Endometrial microvascular endothelial cells (primary cell): ENCODE measurements around the gene SLC1A2. TPM values are rescaled to one million over a fixed set of nuclear protein-coding genes. Genes with fewer than 3 reads are reported as not detected.

Experiments
- in situ Hi-C: cut with HindIII; loops from 2 replicates; pipeline ENCODE4 v1.10.0; 2017; ENCODE audit warnings: low sequenced_read_pairs, low pct_unique_long_range_greater_than_20kb; ENCODE audit errors: inconsistent ontology term
- total RNA-seq: library from RNA; depleted of rRNA; stranded (reverse); fragments of >200 nt; gene quantifications from one replicate; pipeline ENCODE4 v1.2.3, GENCODE V29; 2015; ENCODE audit errors: inconsistent ontology term

Gene SLC1A2
- total RNA-seq, 1 donor from 2014 or later, result not detected

- in situ Hi-C loops, result no loop called here
Measured at GRCh38 chr11:35387111-35387982, 32.0 kb downstream of the SLC1A2 start.

- in situ Hi-C loops, result no loop called here
Measured at GRCh38 chr11:35383953-35384352, 35.4 kb downstream of the SLC1A2 start.

GRCh38 chr11:35381709-35382322 is 37.5 kb downstream of the SLC1A2 start:
- in situ Hi-C loops, result no loop called here

- in situ Hi-C loops, result no loop called here
Measured at GRCh38 chr11:35380603-35381002, 38.8 kb downstream of the SLC1A2 start.

- in situ Hi-C loops, result no loop called here
Measured at GRCh38 chr11:35377262-35377661, 42.1 kb downstream of the SLC1A2 start.

- in situ Hi-C loops, result no loop called here
Measured at GRCh38 chr11:35376613-35377012, 42.7 kb downstream of the SLC1A2 start.

GRCh38 chr11:35376118-35376510 is 43.2 kb downstream of the SLC1A2 start:
- in situ Hi-C loops, result no loop called here

GRCh38 chr11:35375332-35376117 is 43.8 kb downstream of the SLC1A2 start:
- in situ Hi-C loops, result no loop called here

- in situ Hi-C loops, result no loop called here
Measured at GRCh38 chr11:35373284-35373933, 45.9 kb downstream of the SLC1A2 start.

GRCh38 chr11:35372565-35373283 is 46.6 kb downstream of the SLC1A2 start:
- in situ Hi-C loops, result no loop called here

GRCh38 chr11:35367491-35367890 is 51.9 kb downstream of the SLC1A2 start:
- in situ Hi-C loops, result no loop called here

GRCh38 chr11:35366798-35367197 is 52.6 kb downstream of the SLC1A2 start:
- in situ Hi-C loops, result no loop called here

GRCh38 chr11:35365961-35366360 is 53.4 kb downstream of the SLC1A2 start:
- in situ Hi-C loops, result no loop called here

- in situ Hi-C loops, result no loop called here
Measured at GRCh38 chr11:35365395-35365794, 54.0 kb downstream of the SLC1A2 start.

- in situ Hi-C loops, result no loop called here
Measured at GRCh38 chr11:35363854-35364780, 55.2 kb downstream of the SLC1A2 start.

- in situ Hi-C loops, result no loop called here
Measured at GRCh38 chr11:35363246-35363801, 56.0 kb downstream of the SLC1A2 start.

- in situ Hi-C loops, result no loop called here
Measured at GRCh38 chr11:35362521-35362980, 56.8 kb downstream of the SLC1A2 start.
